K562 (cell line): Measurements from ENCODE around the gene AGRN. TPM values are rescaled to one million over a fixed set of nuclear protein-coding genes. Genes with fewer than 3 reads are reported as not detected.

Experiments
- ATAC-seq: fragments of 200-7000 bp; cut with Tn5 transposase; 3 replicates; pipeline ENCODE4 v1.9.1; 2020; ENCODE audit warnings: moderate library complexity
- BruUV-seq: library from RNA; stranded (reverse); fragments of 400-500 nt; replicated peaks from 2 replicates; lab custom pipeline; 2021; lab: Mats Ljungman, UMichigan
- CTCF ChIA-PET: fragments of 300-600 bp; formaldehyde crosslinking; extraction: SDS; loops from one replicate; lab custom pipeline; 2021; ENCODE audit warnings: low intra/inter-chr PET ratio; lab: Yijun Ruan, JAX
- POLR2A ChIA-PET: fragments of 300-600, 350-650 bp; sonication (Branson Sonifier 250); formaldehyde crosslinking; extraction: SDS; loops from one replicate; lab custom pipeline; 2021; ENCODE audit warnings: antibody characterized with exemption, inconsistent platforms; lab: Yijun Ruan, JAX
- DNase-seq, 4 experiments: peaks; one replicate each; pipeline versions ENCODE4 v3.0.0 to v3.0.0-alpha.2; 2011 to 2018; ENCODE audit warnings: low spot score in 3 of 4, mixed read lengths in 3 of 4; ENCODE audit errors: extremely low read depth in 1 of 4
- FAIRE-seq: peaks from 2 replicates; lab custom pipeline; 2011; peaks lifted over from hg19 to GRCh38; lab: Jason Lieb, UNC
- H2AFZ ChIP-seq: 2 replicates; pipeline ENCODE4 v1.6.0; 2011; ENCODE audit warnings: low read depth, low read length, control low read depth, inconsistent platforms
- H3K27ac ChIP-seq: fragments of 200-600 bp; 3 replicates; pipeline ENCODE4 v1.8.0; 2011; ENCODE audit warnings: low read depth, mild to moderate bottlenecking, control low read depth, inconsistent platforms, low read length, moderate library complexity, mixed read lengths; ENCODE audit errors: extremely low read depth
- H3K27me3 ChIP-seq, 2 experiments: fragments of 300-600 bp in 1 of 2; 2 replicates in 1 of 2; 3 replicates in 1 of 2; pipeline versions ENCODE4 v1.6.0 to v1.8.0; 2011; ENCODE audit warnings: inconsistent platforms in 2 of 2, low read length in 2 of 2, mild to moderate bottlenecking in 1 of 2, mixed read lengths in 1 of 2, moderate library complexity in 1 of 2; ENCODE audit not compliant: control insufficient read depth in 2 of 2, insufficient read depth in 2 of 2
- H3K36me3 ChIP-seq: fragments of 300-600 bp; 3 replicates; pipeline ENCODE4 v1.8.0; 2011; ENCODE audit warnings: mild to moderate bottlenecking, low read length, inconsistent platforms; ENCODE audit not compliant: control insufficient read depth, insufficient read depth
- H3K4me1 ChIP-seq, 2 experiments: fragments of 200-600 bp in 1 of 2; replicated peaks in 1 of 2; 2 replicates in 1 of 2; 3 replicates in 1 of 2; pipeline versions ENCODE4 v1.5.1 to v1.8.0; 2011; ENCODE audit warnings: inconsistent platforms in 2 of 2, low read length in 2 of 2, mild to moderate bottlenecking in 1 of 2, mixed read lengths in 1 of 2, moderate library complexity in 1 of 2; ENCODE audit not compliant: control insufficient read depth in 2 of 2, insufficient read depth in 2 of 2
- H3K4me2 ChIP-seq: 2 replicates; pipeline ENCODE4 v1.6.1; 2011; ENCODE audit warnings: low read length, control low read depth, inconsistent platforms, mixed read lengths; ENCODE audit not compliant: insufficient read depth
- H3K4me3 ChIP-seq: fragments of 200-600 bp; sonication (generic), shearing (Covaris generic); 2 replicates; pipeline ENCODE4 v1.5.1; 2016; ENCODE audit warnings: control low read depth, inconsistent platforms
- H3K79me2 ChIP-seq: fragments of 200-600 bp; 3 replicates; pipeline ENCODE4 v1.8.0; 2011; ENCODE audit warnings: low read length, inconsistent platforms; ENCODE audit not compliant: control insufficient read depth, insufficient read depth
- H3K9ac ChIP-seq, 2 experiments: 2 replicates each; pipeline versions ENCODE4 v1.6.0 to v1.6.1; 2011; ENCODE audit warnings: low read depth in 2 of 2, low read length in 2 of 2, control low read depth in 1 of 2, inconsistent platforms in 1 of 2, mild to moderate bottlenecking in 1 of 2, mixed read lengths in 1 of 2; ENCODE audit not compliant: insufficient read depth in 1 of 2
- H3K9me1 ChIP-seq: one replicate; pipeline ENCODE4 v1.6.0; 2011; ENCODE audit warnings: inconsistent platforms, mild to moderate bottlenecking, low read length, moderate library complexity; ENCODE audit not compliant: control insufficient read depth, insufficient read depth
- H3K9me3 ChIP-seq: replicated peaks from 2 replicates; pipeline ENCODE4 v1.5.1; 2011; ENCODE audit warnings: low read depth, low read length, inconsistent platforms; ENCODE audit not compliant: control insufficient read depth, insufficient read depth
- H4K20me1 ChIP-seq: replicated peaks from 2 replicates; pipeline ENCODE4 v1.6.1; 2011; ENCODE audit warnings: low read length, inconsistent platforms, mixed read lengths; ENCODE audit not compliant: control insufficient read depth, insufficient read depth
- HNRNPL ChIP-seq: fragments of 200-400 bp; formaldehyde crosslinking; IDR thresholded peaks from 2 replicates; pipeline ENCODE4 v1.6.1; 2017; ENCODE audit warnings: low read depth, mild to moderate bottlenecking, low read length
- MYBL2 ChIP-seq, 2 experiments: fragments of 450-650 bp in 1 of 2; sonication (generic) in 1 of 2; formaldehyde crosslinking in 1 of 2; IDR thresholded peaks; 2 replicates each; pipeline versions ENCODE4 v1.6.1 to v1.8.1; 2017 to 2022; ENCODE audit warnings: borderline replicate concordance in 1 of 2, inconsistent platforms in 1 of 2, low read depth in 1 of 2, mild to moderate bottlenecking in 1 of 2, missing genetic modification reagents in 1 of 2, moderate library complexity in 1 of 2
- SMARCA4 ChIP-seq: fragments of 450-650 bp; IDR thresholded peaks from 2 replicates; pipeline ENCODE4 v1.6.1; 2016
- ZBTB7A ChIP-seq: IDR thresholded peaks from 2 replicates; pipeline ENCODE4 v1.6.1; 2011; ENCODE audit warnings: low read depth, mild to moderate bottlenecking, low read length, moderate library complexity, borderline replicate concordance; ENCODE audit not compliant: control insufficient read depth
- ZNF384 ChIP-seq: IDR thresholded peaks from 2 replicates; pipeline ENCODE4 v1.6.1; 2012; ENCODE audit warnings: low read depth, low read length, improper control_type of control experiment
- whole genome bisulfite sequencing: fragments of 100-300 bp; shearing (Covaris generic); methylation state at CpG from one replicate; pipeline ENCODE4 v1.1.6; 2016; ENCODE audit warnings: low coverage, mixed read lengths; ENCODE audit not compliant: insufficient coverage; ENCODE audit errors: missing lambda C conversion rate; 5-methylcytosine and 5-hydroxymethylcytosine counted together
- in situ Hi-C: fragments of 300-500 bp; cut with MboI; formaldehyde crosslinking; loops from 4 replicates; pipeline ENCODE4 v1.15.0; 2018; ENCODE audit warnings: inconsistent platforms, mixed read lengths
- intact Hi-C: fragments of 100-400 bp; cut with micrococcal nuclease; formaldehyde crosslinking; loops from 2 replicates; pipeline ENCODE4 v1.14.2; 2022
- polyA plus RNA-seq, 8 experiments: library from polyadenylated mRNA; depleted of rRNA in 4 of 8; stranded (reverse) in 5 of 8; unstranded in 3 of 8; fragments of >200 nt; fragmentation: Nextera tagmentation in 2 of 8; fragmentation: Illumina TruSeq in 1 of 8; extraction: Ambion mirVana in 2 of 8; extraction: Trizol in 1 of 8; gene quantifications; 2 replicates each; pipeline versions ENCODE4 v1.2.1 to v1.2.3, GENCODE V29; 2011 to 2014; ENCODE audit warnings: inconsistent platforms in 1 of 8, missing spikeins in 1 of 8
- total RNA-seq, 7 experiments: library from RNA; depleted of rRNA in 6 of 7; stranded (reverse); fragments of >200 nt in 6 of 7; fragmentation: Illumina TruSeq in 2 of 7; extraction: Trizol in 2 of 7; gene quantifications; 2 replicates each; pipeline versions ENCODE4 v1.2.1 to v1.2.3, GENCODE V29; 2011 to 2021; ENCODE audit warnings: low replicate concordance in 1 of 7
- TF ChIP-seq, protein P1 (sequence below): sonication (generic); formaldehyde crosslinking; IDR thresholded peaks from 2 replicates; pipeline ENCODE4 v1.8.0; 2022; ENCODE audit warnings: missing genetic modification reagents, mild to moderate bottlenecking, moderate library complexity, borderline replicate concordance
- TF ChIP-seq, protein P2 (sequence below): sonication (generic); formaldehyde crosslinking; IDR thresholded peaks from 2 replicates; pipeline ENCODE4 v1.8.1; 2023; ENCODE audit warnings: mild to moderate bottlenecking, missing genetic modification reagents

Gene AGRN
- total and polyA plus RNA-seq, 9 of the 15 experiments (the other 6 are each of a cell fraction or from before 2014, with no cell fraction given), result 0.04 to 111 (median 18.1) TPM

DNA sequence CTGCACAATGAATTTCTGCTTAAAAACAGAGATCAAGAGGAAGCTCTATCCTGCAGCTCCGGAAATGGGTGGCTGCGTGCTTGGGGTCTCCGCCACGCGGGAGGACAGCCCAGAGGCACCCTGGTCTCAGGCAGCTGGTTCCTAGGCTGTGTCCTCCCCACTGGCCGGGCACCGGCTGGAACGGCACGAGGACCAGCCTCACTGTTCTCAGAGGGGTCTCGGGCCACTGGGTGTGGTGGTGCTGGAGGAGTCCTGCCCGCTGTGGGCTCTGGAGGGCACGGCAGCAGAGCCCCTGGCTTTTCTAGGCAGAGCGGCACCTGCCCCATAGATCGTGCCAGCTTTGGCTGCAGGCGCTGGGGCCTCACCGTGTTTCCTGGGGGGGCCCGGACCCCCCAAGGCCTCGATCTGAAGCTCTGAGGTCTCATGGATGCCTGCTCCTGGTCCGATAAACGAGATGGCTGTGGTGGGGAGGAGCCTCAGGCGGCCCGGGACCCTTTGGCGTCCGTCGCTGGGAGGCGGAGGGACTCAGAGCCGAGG, 62.4 kb downstream of the AGRN start:
- DNase-seq, result no peak
- Histone ChIP-seq H3K79me2 (no peaks in the 10 kb centered on the region), H3K9me1 (no peaks in the 10 kb centered on the region), H2AFZ (no peak overlapping the region), H3K9me3 (no peaks in the 10 kb centered on the region; the same call in 1 of the 2 replicates), H3K4me2 (no peak overlapping the region), H3K4me3 (no peak overlapping the region), H4K20me1 (no peaks in the 10 kb centered on the region), H3K36me3 (peaks cover 24% of the 10 kb centered on the region; the same call in 1 of the 3 replicates), H3K27ac (no peak overlapping the region), H3K27me3 (no peaks in the 10 kb centered on the region), H3K4me1 (peaks cover 12 to 72% of the 10 kb centered on the region in 2 experiments), H3K9ac (peak overlapping the region in 1 of 2 experiments; percentile 20; a peak in 1 of 4 replicates)
- no peak for ATAC-seq
- ChIA-PET POLR2A (interaction anchor here (1.1 kb wide), 1 partner anchor 16 kb away, joined by 3 read pairs; no protein-coding TSS in a partner anchor), CTCF (no interaction called here)
- intact Hi-C loops (no loop called here), in situ Hi-C loops (no loop called here)
- no peak for FAIRE-seq
- BruUV-seq, result no TSS peak
- 88% methylated on average over 20 of the region's 27 CpGs for WGBS
- TF ChIP-seq ZBTB7A, result peak; percentile 42; the same call in 1 of the 2 replicates
- no peak for TF ChIP-seq ZNF384

DNA sequence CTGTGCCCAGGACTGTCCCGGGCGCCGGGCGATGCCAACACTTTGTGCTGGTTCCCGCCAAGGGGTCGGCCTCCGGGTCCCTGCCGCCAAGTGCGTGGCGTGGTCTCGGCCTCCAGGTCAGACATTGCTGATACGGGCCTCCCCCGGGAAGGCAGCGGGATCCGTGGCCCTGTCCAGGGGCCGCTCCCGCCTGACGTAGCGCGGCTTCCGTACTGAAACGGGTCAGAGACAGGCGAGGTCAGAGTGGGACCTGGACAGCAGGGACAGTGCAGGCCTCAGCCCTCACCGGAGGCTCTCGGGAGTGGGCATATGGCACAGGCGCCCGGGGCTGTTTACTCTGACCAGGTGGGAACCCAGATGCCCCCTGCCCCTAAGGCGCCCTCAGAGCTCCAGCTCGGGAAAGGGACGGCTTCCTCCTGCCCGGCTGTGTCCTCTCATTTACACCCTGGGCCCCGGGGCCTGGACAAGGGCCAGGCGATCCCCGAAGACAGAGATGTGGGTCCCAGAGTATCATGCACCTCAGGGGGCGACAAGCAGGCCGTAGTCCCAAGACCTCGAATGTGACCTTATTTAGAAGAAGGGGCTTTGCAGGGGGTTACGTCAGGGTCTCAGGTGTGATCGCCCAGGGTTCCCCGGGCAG, 63.0 kb downstream of the AGRN start:
- peaks cover 12 to 78% of the 10 kb centered on the region in 2 experiments for H3K4me1 ChIP-seq
- no peak overlapping the region for H3K4me2 ChIP-seq
- DNase-seq, result no peak
- TF ChIP-seq SMARCA4 (no peak), HNRNPL (peak; percentile 63; the same call in 1 of the 2 replicates), MYBL2 (IDR thresholded peaks at IDR 0.05; ENCODE audit: low read depth) (no peak), MYBL2 (CRISPR knock-in tag; IDR thresholded peaks at IDR 0.05; ENCODE audit: borderline replicate concordance) (no peak)
- TF ChIP-seq, protein P1, sequence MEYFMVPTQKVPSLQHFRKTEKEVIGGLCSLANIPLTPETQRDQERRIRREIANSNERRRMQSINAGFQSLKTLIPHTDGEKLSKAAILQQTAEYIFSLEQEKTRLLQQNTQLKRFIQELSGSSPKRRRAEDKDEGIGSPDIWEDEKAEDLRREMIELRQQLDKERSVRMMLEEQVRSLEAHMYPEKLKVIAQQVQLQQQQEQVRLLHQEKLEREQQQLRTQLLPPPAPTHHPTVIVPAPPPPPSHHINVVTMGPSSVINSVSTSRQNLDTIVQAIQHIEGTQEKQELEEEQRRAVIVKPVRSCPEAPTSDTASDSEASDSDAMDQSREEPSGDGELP (CRISPR knock-in tag), result peak; percentile 22; the same call in 1 of the 2 replicates
- TF ChIP-seq, protein P2, sequence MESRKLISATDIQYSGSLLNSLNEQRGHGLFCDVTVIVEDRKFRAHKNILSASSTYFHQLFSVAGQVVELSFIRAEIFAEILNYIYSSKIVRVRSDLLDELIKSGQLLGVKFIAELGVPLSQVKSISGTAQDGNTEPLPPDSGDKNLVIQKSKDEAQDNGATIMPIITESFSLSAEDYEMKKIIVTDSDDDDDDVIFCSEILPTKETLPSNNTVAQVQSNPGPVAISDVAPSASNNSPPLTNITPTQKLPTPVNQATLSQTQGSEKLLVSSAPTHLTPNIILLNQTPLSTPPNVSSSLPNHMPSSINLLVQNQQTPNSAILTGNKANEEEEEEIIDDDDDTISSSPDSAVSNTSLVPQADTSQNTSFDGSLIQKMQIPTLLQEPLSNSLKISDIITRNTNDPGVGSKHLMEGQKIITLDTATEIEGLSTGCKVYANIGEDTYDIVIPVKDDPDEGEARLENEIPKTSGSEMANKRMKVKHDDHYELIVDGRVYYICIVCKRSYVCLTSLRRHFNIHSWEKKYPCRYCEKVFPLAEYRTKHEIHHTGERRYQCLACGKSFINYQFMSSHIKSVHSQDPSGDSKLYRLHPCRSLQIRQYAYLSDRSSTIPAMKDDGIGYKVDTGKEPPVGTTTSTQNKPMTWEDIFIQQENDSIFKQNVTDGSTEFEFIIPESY, result peak; percentile 97
- intact Hi-C loops, result no loop called here
- H3K27ac ChIP-seq, result no peak overlapping the region
- in situ Hi-C loops, result no loop called here
- H3K9ac ChIP-seq, result no peak overlapping the region
- ChIA-PET CTCF (no interaction called here), POLR2A (no interaction called here)
- no peaks in the 10 kb centered on the region for H3K9me1 ChIP-seq
- peaks cover 24% of the 10 kb centered on the region; the same call in 1 of the 3 replicates for H3K36me3 ChIP-seq
- no peak for FAIRE-seq
- ATAC-seq, result no peak
- WGBS, result 90% methylated on average over 36 of the region's 40 CpGs
- H3K79me2 ChIP-seq, result no peaks in the 10 kb centered on the region
- H3K9me3 ChIP-seq, result no peaks in the 10 kb centered on the region; the same call in 1 of the 2 replicates
- H2AFZ ChIP-seq, result no peak overlapping the region
- H3K4me3 ChIP-seq, result no peak overlapping the region
- no peaks in the 10 kb centered on the region for H4K20me1 ChIP-seq
- no TSS peak for BruUV-seq
- no peaks in the 10 kb centered on the region for H3K27me3 ChIP-seq
